Aorta (tissue), 5 donors: ENCODE results near the gene CLMN. TPM values are rescaled to one million over a fixed set of nuclear protein-coding genes. Genes with fewer than 3 reads are reported as not detected.

Experiments
- ATAC-seq: fragments of 200-7000 bp; cut with Tn5 transposase; one replicate; pipeline ENCODE4 v1.9.1; 2022; ENCODE audit warnings: moderate library complexity; ENCODE audit not compliant: low FRiP score
- DNase-seq, 2 donors: peaks; one replicate each; pipeline ENCODE4 v3.0.0-alpha.2; 2020
- H3K27ac ChIP-seq, 2 donors: one replicate each; pipeline ENCODE4 v1.5.1; 2013; ENCODE audit warnings: low read length in 2 of 2, mild to moderate bottlenecking in 2 of 2, moderate library complexity in 2 of 2, control low read depth in 1 of 2, inconsistent platforms in 1 of 2, low read depth in 1 of 2
- H3K27me3 ChIP-seq, 2 donors: one replicate each; pipeline ENCODE4 v1.6.1; 2013; ENCODE audit warnings: control low read depth in 1 of 2, low read length in 1 of 2, mild to moderate bottlenecking in 1 of 2, moderate library complexity in 1 of 2; ENCODE audit not compliant: insufficient read depth in 2 of 2, control insufficient read depth in 1 of 2
- H3K36me3 ChIP-seq, 2 donors: one replicate each; pipeline ENCODE4 v1.6.1; 2013; ENCODE audit warnings: control low read depth in 1 of 2, low read length in 1 of 2, mild to moderate bottlenecking in 1 of 2; ENCODE audit not compliant: insufficient read depth in 2 of 2, control insufficient read depth in 1 of 2
- H3K4me1 ChIP-seq, 2 donors: one replicate each; pipeline ENCODE4 v1.6.1; 2013; ENCODE audit warnings: low read length in 2 of 2, control low read depth in 1 of 2, mild to moderate bottlenecking in 1 of 2, moderate library complexity in 1 of 2; ENCODE audit not compliant: insufficient read depth in 2 of 2, control insufficient read depth in 1 of 2
- H3K4me3 ChIP-seq, 2 donors: one replicate each; pipeline ENCODE4 v1.5.1; 2013; ENCODE audit warnings: low read length in 2 of 2, control low read depth in 1 of 2, mild to moderate bottlenecking in 1 of 2
- H3K9me3 ChIP-seq: one replicate; pipeline ENCODE4 v1.6.1; 2013; ENCODE audit warnings: mild to moderate bottlenecking, low read length; ENCODE audit not compliant: control insufficient read depth
- WGBS, 2 donors: extraction: QIAGEN DNeasy Blood & Tissue Kit; methylation state at CpG; one replicate each; pipeline ENCODE4 v1.1.7; 2013; 5-methylcytosine and 5-hydroxymethylcytosine counted together
- intact Hi-C, 2 donors: fragments of 100-400 bp; cut with DNase I; formaldehyde crosslinking; loops; one replicate each; pipeline versions ENCODE4 v1.14.2 to v1.15.0; 2022
- polyA plus RNA-seq, 2 donors: library from polyadenylated mRNA; stranded (reverse); fragments of 200-250 nt; gene quantifications; one replicate each; pipeline ENCODE4 v1.2.3, GENCODE V29; 2013
- total RNA-seq, 2 donors: library from RNA; stranded (reverse); fragmentation: NEBNext Ultra II Directional; extraction: Animal tissue kit (Norgen Biotek cat#: 25700); gene quantifications; one replicate each; pipeline ENCODE4 v1.2.1, GENCODE V29; 2021
- donor health status: healthy with polysubstance abuse.
- donor health status: Bipolar disorder and iron deficiency.
- donor health status: DM: no; HTN: no; CAD: no.
- donor health status: DM: no; HTN: no; CAD: no.
- donor health status: DM: yes; HTN: yes; CAD: no.

Gene CLMN
- total and polyA plus RNA-seq, 4 donors, result 3.9 to 18.3 (median 11.0) TPM

DNA sequence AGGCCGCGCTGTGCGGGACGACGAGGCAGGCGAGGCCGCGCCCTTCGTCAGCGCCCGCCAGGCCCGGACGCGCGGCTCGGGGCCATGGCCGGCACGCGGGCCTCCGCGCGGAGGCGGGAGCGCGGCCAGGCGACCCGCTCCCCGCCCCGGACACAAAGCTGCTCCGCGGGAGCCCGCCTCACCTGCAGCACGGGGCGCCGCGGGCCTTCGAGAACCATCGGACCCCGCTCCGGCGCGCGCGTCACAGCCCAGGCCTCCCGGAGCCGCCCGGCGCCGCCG is 162.7 kb downstream of the CLMN start:
- WGBS, 2 donors, result 0% methylated on average over 24 to 50 of the region's 50 CpGs
- DNase-seq, result no peak
- peaks cover 3 to 6% of the 10 kb centered on the region in 2 donors for H3K4me1 ChIP-seq
- peak overlapping the region; percentile 72 to 99 for H3K4me3 ChIP-seq
- H3K27ac ChIP-seq, result peak overlapping the region; percentile 47 to 64
- H3K9me3 ChIP-seq, result no peaks in the 10 kb centered on the region
- intact Hi-C loops, result loop anchor here in 1 of 2 donors (10.0 kb wide), 1 partner anchor 358 kb away; the partner anchor contains the start of gene SYNE3
- ATAC-seq, result no peak
- H3K36me3 ChIP-seq, result no peaks in the 10 kb centered on the region
- H3K27me3 ChIP-seq, result no peaks in the 10 kb centered on the region

DNA sequence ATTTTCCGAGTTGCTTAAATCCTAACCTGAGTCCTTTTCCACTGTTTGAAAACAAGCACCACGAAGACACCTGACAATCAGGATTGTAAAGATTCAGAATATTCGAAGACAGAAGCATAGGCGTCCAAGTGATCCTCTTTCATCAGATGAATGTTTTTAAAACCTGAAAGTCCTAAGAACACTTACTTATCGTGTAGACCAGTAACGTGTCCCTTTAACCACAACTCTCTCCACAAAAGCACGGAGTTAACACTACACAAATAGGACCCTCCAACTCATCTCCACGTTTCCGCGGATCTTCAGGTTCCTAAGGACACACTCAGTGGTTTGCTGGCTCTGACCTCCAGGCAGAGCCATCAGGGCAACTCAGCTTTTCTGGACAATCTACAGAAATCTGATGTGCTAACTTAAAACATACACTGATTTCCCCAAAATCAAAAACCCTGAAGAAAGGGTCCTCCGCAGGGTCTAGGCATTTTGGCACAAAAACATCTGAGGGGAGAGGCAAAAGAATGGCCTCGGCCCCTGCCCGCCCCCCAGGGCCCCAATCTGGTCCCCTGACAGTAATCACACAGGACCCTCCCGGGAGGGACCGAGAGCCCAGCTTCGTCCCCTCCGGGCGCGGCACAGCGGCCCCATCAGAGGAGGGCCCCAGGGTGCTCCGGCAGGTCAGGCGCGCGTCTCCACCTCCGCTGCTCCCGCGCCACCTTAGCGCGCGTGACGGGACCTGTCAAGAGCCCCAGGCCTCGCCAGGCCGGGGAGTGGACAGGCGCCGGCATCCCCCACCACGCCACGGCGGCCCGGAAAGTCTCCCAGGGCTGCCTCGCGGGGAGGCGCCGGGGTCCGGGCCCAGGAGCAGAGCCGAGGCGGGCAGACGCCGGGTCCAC is 163.3 kb downstream of the CLMN start:
- DNase-seq, result peak; percentile 52 to 83
- H3K36me3 ChIP-seq, result no peaks in the 10 kb centered on the region
- H3K4me1 ChIP-seq, result peaks cover 3 to 6% of the 10 kb centered on the region in 2 donors
- peak overlapping the region; percentile 20 to 47 for H3K27ac ChIP-seq
- H3K27me3 ChIP-seq, result no peaks in the 10 kb centered on the region
- peak overlapping the region; percentile 72 to 99 for H3K4me3 ChIP-seq
- peak; percentile 51 for ATAC-seq
- intact Hi-C loops, result loop anchor here in 1 of 2 donors (10.0 kb wide), 1 partner anchor 358 kb away; the partner anchor contains the start of gene SYNE3
- WGBS, 2 donors, result 2 to 3% methylated on average over 38 to 48 of the region's 48 CpGs
- H3K9me3 ChIP-seq, result no peaks in the 10 kb centered on the region

- DNase-seq (no peak), ATAC-seq (no peak)
- Histone ChIP-seq H3K36me3 (no peaks in the 10 kb centered on the region), H3K4me3 (no peak overlapping the region), H3K27ac (no peak overlapping the region), H3K27me3 (no peaks in the 10 kb centered on the region), H3K9me3 (no peaks in the 10 kb centered on the region), H3K4me1 (peaks cover 3 to 6% of the 10 kb centered on the region in 2 donors)
- 89% methylated on average over 12 of the region's 12 CpGs for WGBS, 2 donors
- intact Hi-C loops, result loop anchor here in 1 of 2 donors (10.0 kb wide), 1 partner anchor 360 kb away; the partner anchor contains the start of gene SYNE3
Measured at GRCh38 chr14:95155045-95155444, 164.7 kb downstream of the CLMN start.

DNA sequence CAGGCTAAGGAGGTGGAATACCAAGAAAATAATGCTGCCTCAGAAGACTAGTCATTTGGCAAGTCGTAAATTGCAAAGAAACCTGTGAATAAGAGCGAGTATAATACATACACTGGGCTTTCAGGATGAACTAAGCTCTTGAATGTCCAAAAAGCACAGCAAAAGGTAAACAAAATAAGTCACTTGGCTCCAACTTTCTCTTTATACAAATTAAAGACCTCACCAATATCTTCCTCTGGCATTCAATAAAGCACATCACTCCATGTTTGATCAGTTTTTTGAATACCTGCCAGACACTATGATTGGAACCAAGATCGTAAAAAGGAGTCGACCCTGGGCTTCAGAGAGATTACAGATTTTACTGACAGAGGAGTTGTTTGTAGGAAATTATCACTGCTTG is 165.8 kb downstream of the CLMN start:
- intact Hi-C loops, result loop anchor here in 1 of 2 donors (10.0 kb wide), 1 partner anchor 361 kb away; the partner anchor contains the start of gene SYNE3
- H3K9me3 ChIP-seq, result no peaks in the 10 kb centered on the region
- no peaks in the 10 kb centered on the region for H3K27me3 ChIP-seq
- DNase-seq (no peak), ATAC-seq (no peak)
- H3K4me1 ChIP-seq, result peaks cover 3 to 7% of the 10 kb centered on the region in 2 donors
- 68 to 76% methylated on average over 4 of the region's 4 CpGs for WGBS, 2 donors
- H3K36me3 ChIP-seq, result no peaks in the 10 kb centered on the region
- H3K27ac ChIP-seq, result no peak overlapping the region
- no peak overlapping the region for H3K4me3 ChIP-seq

GRCh38 chr14:95151561-95151960 is 168.1 kb downstream of the CLMN start:
- intact Hi-C loops, result loop anchor here in 1 of 2 donors (10.0 kb wide), 1 partner anchor 363 kb away; the partner anchor contains the start of gene SYNE3
- no peak overlapping the region for H3K27ac ChIP-seq
- no peak for ATAC-seq

GRCh38 chr14:95150910-95151309 is 168.8 kb downstream of the CLMN start:
- Histone ChIP-seq H3K4me3 (no peak overlapping the region), H3K27ac (no peak overlapping the region), H3K9me3 (peaks cover 2% of the 10 kb centered on the region), H3K27me3 (no peaks in the 10 kb centered on the region), H3K4me1 (peaks cover 6 to 8% of the 10 kb centered on the region in 2 donors), H3K36me3 (no peaks in the 10 kb centered on the region)
- ATAC-seq, result no peak
- WGBS, 2 donors, result 62 to 66% methylated on average over 2 of the region's 2 CpGs
- no peak for DNase-seq
- intact Hi-C loops, result loop anchor here in 1 of 2 donors (10.0 kb wide), 1 partner anchor 364 kb away; the partner anchor contains the start of gene SYNE3

More at GRCh38 chr14:95151561-95151960, 168.1 kb downstream of the CLMN start:
- DNase-seq, result no peak
- Histone ChIP-seq H3K4me1 (peaks cover 6 to 8% of the 10 kb centered on the region in 2 donors), H3K27me3 (no peaks in the 10 kb centered on the region), H3K36me3 (no peaks in the 10 kb centered on the region), H3K9me3 (no peaks in the 10 kb centered on the region), H3K4me3 (no peak overlapping the region)
- 77 to 87% methylated on average over 8 of the region's 8 CpGs for WGBS, 2 donors

- Histone ChIP-seq H3K4me3 (no peak overlapping the region), H3K4me1 (peaks cover 3 to 7% of the 10 kb centered on the region in 2 donors), H3K27ac (no peak overlapping the region), H3K9me3 (peaks cover 2% of the 10 kb centered on the region), H3K27me3 (no peaks in the 10 kb centered on the region), H3K36me3 (no peaks in the 10 kb centered on the region)
- ATAC-seq, result no peak
- WGBS, 2 donors, result 74 to 76% methylated on average over 3 of the region's 3 CpGs
- no peak for DNase-seq
- intact Hi-C loops, result no loop called here
Measured at GRCh38 chr14:95149441-95149840, 170.3 kb downstream of the CLMN start.

DNA sequence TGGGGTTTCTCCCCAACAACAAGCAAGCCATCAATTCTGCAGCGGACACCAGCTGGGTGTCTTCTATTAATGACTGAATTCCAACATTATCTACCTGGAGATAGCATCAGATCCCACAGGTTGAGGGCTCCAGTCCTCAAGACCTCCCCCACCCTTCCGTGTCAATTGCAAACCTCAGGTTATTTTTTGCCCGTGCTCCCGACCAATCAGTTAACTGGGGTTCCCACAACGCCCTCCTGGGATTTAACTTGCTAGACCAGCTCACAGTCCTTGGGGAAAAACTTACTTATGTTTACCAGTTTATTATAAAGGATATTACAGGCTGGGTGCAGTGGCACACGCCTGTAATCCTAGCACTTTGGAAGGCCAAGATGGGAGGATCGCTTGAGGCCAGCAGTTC is 172.1 kb downstream of the CLMN start:
- ATAC-seq, result no peak
- no peak overlapping the region for H3K27ac ChIP-seq
- peaks cover 2% of the 10 kb centered on the region for H3K9me3 ChIP-seq
- H3K4me3 ChIP-seq, result no peak overlapping the region
- no peak for DNase-seq
- intact Hi-C loops, result no loop called here
- H3K27me3 ChIP-seq, result no peaks in the 10 kb centered on the region
- H3K36me3 ChIP-seq, result no peaks in the 10 kb centered on the region
- peaks cover 3 to 4% of the 10 kb centered on the region in 2 donors for H3K4me1 ChIP-seq
- 92 to 96% methylated on average over 7 of the region's 7 CpGs for WGBS, 2 donors
